HepG2 (cell line): ENCODE measurements around the gene CD4. TPM values are rescaled to one million over a fixed set of nuclear protein-coding genes. Genes with fewer than 3 reads are reported as not detected.

Experiments used
- CBX2 ChIP-seq, 2 experiments: fragments of 200-600 bp in 1 of 2; sonication (generic); formaldehyde crosslinking in 1 of 2; IDR thresholded peaks; 2 replicates each; pipeline versions ENCODE4 v1.7.0 to v1.8.1; 2018 to 2022; ENCODE audit warnings: low read depth in 2 of 2, low read length in 1 of 2, mild to moderate bottlenecking in 1 of 2, missing genetic modification reagents in 1 of 2
- CTCF ChIP-seq: sonication (generic); formaldehyde crosslinking; IDR thresholded peaks from 2 replicates; pipeline ENCODE4 v1.5.0; 2020; ENCODE audit warnings: mild to moderate bottlenecking, missing genetic modification reagents, moderate library complexity
- FOXC1 ChIP-seq: sonication (generic); formaldehyde crosslinking; IDR thresholded peaks from 2 replicates; pipeline ENCODE4 v1.8.0; 2022; ENCODE audit warnings: mild to moderate bottlenecking, missing genetic modification reagents, borderline replicate concordance
- FOXK1 ChIP-seq: sonication (generic); formaldehyde crosslinking; IDR thresholded peaks from 2 replicates; pipeline ENCODE4 v1.4.0; 2020; ENCODE audit warnings: low read depth, missing genetic modification reagents, borderline replicate concordance
- GATAD1 ChIP-seq: IDR thresholded peaks from 2 replicates; pipeline ENCODE4 v1.6.1; 2016; ENCODE audit warnings: missing genetic modification reagents, missing compliant biosample characterization
- JARID2 ChIP-seq: sonication (generic); formaldehyde crosslinking; IDR thresholded peaks from 2 replicates; pipeline ENCODE4 v1.8.1; 2023; ENCODE audit warnings: missing genetic modification reagents, inconsistent platforms; ENCODE audit not compliant: insufficient replicate concordance
- MAFG ChIP-seq: sonication (generic); formaldehyde crosslinking; IDR thresholded peaks from 2 replicates; pipeline ENCODE4 v1.5.1; 2020; ENCODE audit warnings: mild to moderate bottlenecking, missing genetic modification reagents
- MXI1 ChIP-seq: IDR thresholded peaks from 3 replicates; pipeline ENCODE4 v1.6.1; 2012; ENCODE audit warnings: low read depth, low read length, inconsistent platforms, borderline replicate concordance
- NFRKB ChIP-seq: fragments of 450-650 bp; IDR thresholded peaks from 2 replicates; pipeline ENCODE4 v1.6.1; 2017
- POLR2A ChIP-seq, 2 experiments: IDR thresholded peaks; 2 replicates each; pipeline ENCODE4 v1.6.1; 2011; ENCODE audit warnings: low read depth in 2 of 2, low read length in 2 of 2, mild to moderate bottlenecking in 1 of 2, moderate library complexity in 1 of 2; ENCODE audit not compliant: insufficient read depth in 1 of 2
- POLR2G ChIP-seq: fragments of 200-400 bp; formaldehyde crosslinking; IDR thresholded peaks from 2 replicates; pipeline ENCODE4 v1.6.1; 2018; ENCODE audit warnings: mild to moderate bottlenecking, low read depth, low read length, moderate library complexity
- THAP7 ChIP-seq: sonication (generic); formaldehyde crosslinking; IDR thresholded peaks from 2 replicates; pipeline ENCODE4 v1.8.1; 2023; ENCODE audit warnings: mild to moderate bottlenecking, missing genetic modification reagents
- ZBTB2 ChIP-seq: sonication (generic); formaldehyde crosslinking; IDR thresholded peaks from 2 replicates; pipeline ENCODE4 v1.8.0; 2022; ENCODE audit warnings: low read depth, missing genetic modification reagents
- ZMYM3 ChIP-seq: sonication (generic); formaldehyde crosslinking; IDR thresholded peaks from 2 replicates; pipeline ENCODE4 v1.5.1; 2020; ENCODE audit warnings: mild to moderate bottlenecking, missing genetic modification reagents
- ZNF281 ChIP-seq: sonication (generic); formaldehyde crosslinking; IDR thresholded peaks from 2 replicates; pipeline ENCODE4 v1.4.0; 2020; ENCODE audit warnings: missing genetic modification reagents, borderline replicate concordance
- ZNF317 ChIP-seq: sonication (generic); formaldehyde crosslinking; IDR thresholded peaks from 2 replicates; pipeline ENCODE4 v1.5.0; 2020; ENCODE audit warnings: mild to moderate bottlenecking, missing genetic modification reagents
- ZNF44 ChIP-seq: sonication (generic); formaldehyde crosslinking; IDR thresholded peaks from 2 replicates; pipeline ENCODE4 v1.5.1; 2020; ENCODE audit warnings: mild to moderate bottlenecking, missing genetic modification reagents
- ZNF543 ChIP-seq: sonication (generic); formaldehyde crosslinking; IDR thresholded peaks from 2 replicates; pipeline ENCODE4 v1.4.0; 2020; ENCODE audit warnings: mild to moderate bottlenecking, missing genetic modification reagents
- ZNF607 ChIP-seq: sonication (generic); formaldehyde crosslinking; IDR thresholded peaks from 2 replicates; pipeline ENCODE4 v1.5.1; 2020; ENCODE audit warnings: missing genetic modification reagents, mild to moderate bottlenecking, borderline replicate concordance
- ZNF672 ChIP-seq: sonication (generic); formaldehyde crosslinking; IDR thresholded peaks from 2 replicates; pipeline ENCODE4 v1.8.1; 2022; ENCODE audit warnings: missing genetic modification reagents
- ZNF678 ChIP-seq: sonication (generic); formaldehyde crosslinking; IDR thresholded peaks from 2 replicates; pipeline ENCODE4 v1.4.0; 2020; ENCODE audit warnings: mild to moderate bottlenecking, missing genetic modification reagents
- ZNF7 ChIP-seq: IDR thresholded peaks from 2 replicates; pipeline ENCODE4 v1.6.1; 2016; ENCODE audit warnings: missing biosample characterization, missing genetic modification reagents
- ZNF724P ChIP-seq: sonication (generic); formaldehyde crosslinking; IDR thresholded peaks from 2 replicates; pipeline ENCODE4 v1.8.0; 2022; ENCODE audit warnings: missing genetic modification reagents, borderline replicate concordance
- polyA plus RNA-seq, 8 experiments: library from polyadenylated mRNA; depleted of rRNA in 3 of 8; stranded (reverse) in 7 of 8; unstranded in 1 of 8; fragments of >200 nt; fragmentation: Illumina TruSeq in 4 of 8; extraction: Trizol in 4 of 8; gene quantifications; 2 replicates each; pipeline versions ENCODE4 v1.2.1 to v1.2.3, GENCODE V29; 2011 to 2016; ENCODE audit warnings: low read depth in 4 of 8, missing spikeins in 1 of 8, mixed read lengths in 1 of 8; ENCODE audit not compliant: insufficient read depth in 1 of 8
- total RNA-seq, 5 experiments: library from RNA; depleted of rRNA; stranded (reverse); fragments of >200 nt; fragmentation: Illumina TruSeq; extraction: Trizol; gene quantifications; 2 replicates each; pipeline ENCODE4 v1.2.3, GENCODE V29; 2016; ENCODE audit warnings: low read depth in 1 of 5

The CD4 gene
- total and polyA plus RNA-seq, 2 of the 13 experiments (the other 11 are each of a cell fraction or from before 2014, with no cell fraction given) = 0.07 to 0.95 TPM

GRCh38 chr12:6767353-6768319 is 21.7 kb upstream of the CD4 start (continued):
- TF ChIP-seq CTCF (peak; percentile 35; the same call in 1 of the 2 replicates), FOXC1 (CRISPR knock-in tag) (peak; percentile 65; the same call in 1 of the 2 replicates), ZNF678 (CRISPR knock-in tag) (no peak), THAP7 (peak; percentile 76; the same call in 1 of the 2 replicates), ZBTB2 (no peak), MXI1 (no peak), ZNF281 (no peak), ZNF543 (CRISPR knock-in tag) (no peak; the same call in 1 of the 2 replicates), FOXK1 (CRISPR knock-in tag) (peak; percentile 26; the same call in 1 of the 2 replicates), MAFG (CRISPR knock-in tag) (no peak), GATAD1 (CRISPR knock-in tag) (no peak), ZNF44 (CRISPR knock-in tag) (no peak), POLR2A (IDR thresholded peaks at IDR 0.05; ENCODE audit: insufficient read depth in 1 of 2, low read depth in 2 of 2, low read length in 2 of 2) (peak in 1 of 2 experiments; percentile 67; a peak in 2 of 4 replicates), ZNF317 (CRISPR knock-in tag) (0 out of 2 replicates have a peak, but pooled peaks have one; percentile 46), POLR2G (peak; percentile 64; the same call in 1 of the 2 replicates), ZNF672 (CRISPR knock-in tag) (no peak), ZNF607 (CRISPR knock-in tag) (no peak; the same call in 1 of the 2 replicates), ZMYM3 (CRISPR knock-in tag) (no peak), JARID2 (no peak), ZNF724P (CRISPR knock-in tag) (no peak), ZNF7 (CRISPR knock-in tag) (no peak), NFRKB (no peak), CBX2 (IDR thresholded peaks at IDR 0.05; ENCODE audit: low read depth, low read length) (no peak), CBX2 (CRISPR knock-in tag; IDR thresholded peaks at IDR 0.05; ENCODE audit: low read depth) (no peak)
